ENCODE data around the gene PLCD4. TPM values are rescaled to one million over a fixed set of nuclear protein-coding genes. Genes with fewer than 3 reads are reported as not detected.

The PLCD4 gene
- total RNA-seq, 6 experiments from 2014 or later: 0.31 to 0.95 (median 0.56) TPM

DNA sequence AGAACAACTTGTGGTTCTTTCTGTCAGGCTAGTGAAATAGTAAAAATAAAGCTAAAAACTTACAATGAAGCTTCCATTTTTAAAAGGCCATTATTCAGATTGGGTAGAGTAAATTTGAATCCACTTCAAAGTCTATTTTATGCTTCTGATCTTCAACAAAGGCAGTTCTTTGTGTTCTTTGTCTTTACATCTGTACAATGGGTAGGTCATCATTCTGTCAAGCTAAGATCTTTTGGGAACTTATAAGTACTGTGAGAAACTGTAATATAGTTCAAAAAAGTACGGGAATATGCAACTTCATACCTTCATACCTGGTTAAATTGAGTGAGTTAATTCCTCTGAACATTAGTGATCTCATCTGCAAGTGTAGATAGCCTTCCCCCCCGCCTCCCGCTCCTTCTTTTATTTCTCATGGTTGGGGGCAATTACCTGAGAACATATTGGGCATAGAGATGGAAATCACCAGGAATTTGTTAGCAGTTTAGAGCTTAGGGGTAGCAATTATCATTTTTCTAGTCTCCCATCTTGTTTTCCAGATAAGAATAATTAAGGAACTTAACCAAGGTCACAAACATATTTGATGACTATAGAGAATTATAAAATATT, 29.3 kb upstream of the PLCD4 start:
- Histone ChIP-seq H3K27ac (no peak overlapping the region), H3K9me3 (no peaks in the 10 kb centered on the region), H3K4me3 (no peak overlapping the region), H3K36me3 (peaks cover 0 to 47% (median 6%) of the 10 kb centered on the region in 4 donors), H3K27me3 (no peaks in the 10 kb centered on the region), H3K4me1 (peaks cover 0 to 6% (median 0%) of the 10 kb centered on the region in 4 donors)
- intact Hi-C loops (cut with DNase I): no loop called here
- TF ChIP-seq CTCF (IDR thresholded peaks at IDR 0.05) (no peak), POLR2A (IDR thresholded peaks at IDR 0.05) (no peak)
- WGBS (ENCODE audit: insufficient coverage, low coverage, low lambda C conversion rate, missing lambda C conversion rate): 100% methylated on average over 3 of the region's 3 CpGs
- no peak for DNase-seq
- ATAC-seq: no peak

DNA sequence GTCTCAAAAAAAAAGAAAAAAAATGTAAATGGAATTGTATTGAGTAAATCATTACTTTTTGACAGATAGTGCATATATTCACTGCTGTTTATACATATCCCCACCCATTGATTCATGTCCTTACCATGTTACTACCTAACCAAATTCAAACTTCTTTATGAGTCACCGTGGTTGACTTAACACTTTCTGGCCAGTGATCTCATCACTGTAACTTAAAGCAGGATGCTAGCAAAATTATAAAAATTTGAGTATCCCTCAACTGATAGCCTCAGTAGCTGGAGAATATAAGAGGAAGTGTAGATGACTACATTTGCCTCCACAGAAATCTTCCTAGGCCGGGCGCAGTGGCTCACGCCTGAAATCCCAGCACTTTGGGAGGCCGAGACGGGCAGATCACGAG, 25.6 kb upstream of the PLCD4 start:
- no peak overlapping the region for H3K4me3 ChIP-seq
- peaks cover 0 to 56% (median 16%) of the 10 kb centered on the region in 4 donors for H3K36me3 ChIP-seq
- 88% methylated on average over 6 of the region's 7 CpGs for WGBS (ENCODE audit: insufficient coverage, low coverage, low lambda C conversion rate, missing lambda C conversion rate)
- intact Hi-C loops (cut with DNase I): no loop called here
- TF ChIP-seq POLR2A (IDR thresholded peaks at IDR 0.05) (no peak), CTCF (IDR thresholded peaks at IDR 0.05) (no peak)
- peaks cover 0 to 6% (median 0%) of the 10 kb centered on the region in 4 donors for H3K4me1 ChIP-seq
- H3K27ac ChIP-seq: no peak overlapping the region
- H3K9me3 ChIP-seq: no peaks in the 10 kb centered on the region
- DNase-seq (no peak), ATAC-seq (no peak)
- no peaks in the 10 kb centered on the region for H3K27me3 ChIP-seq

- intact Hi-C loops (cut with DNase I): no loop called here
- no peak for DNase-seq
- no peaks in the 10 kb centered on the region for H3K4me1 ChIP-seq
- H3K4me3 ChIP-seq: no peak overlapping the region
- no peaks in the 10 kb centered on the region for H3K27me3 ChIP-seq
- TF ChIP-seq POLR2A (IDR thresholded peaks at IDR 0.05) (no peak), CTCF (IDR thresholded peaks at IDR 0.05) (no peak)
- no peak for ATAC-seq
- 84% methylated on average over 6 of the region's 6 CpGs for WGBS (ENCODE audit: insufficient coverage, low coverage, low lambda C conversion rate, missing lambda C conversion rate)
- H3K9me3 ChIP-seq: no peaks in the 10 kb centered on the region
- H3K36me3 ChIP-seq: peaks cover 0 to 74% (median 21%) of the 10 kb centered on the region in 4 donors
- H3K27ac ChIP-seq: no peak overlapping the region
These were observed 23.5 kb upstream of the PLCD4 start for GRCh38 chr2:218583983-218584850.

DNA sequence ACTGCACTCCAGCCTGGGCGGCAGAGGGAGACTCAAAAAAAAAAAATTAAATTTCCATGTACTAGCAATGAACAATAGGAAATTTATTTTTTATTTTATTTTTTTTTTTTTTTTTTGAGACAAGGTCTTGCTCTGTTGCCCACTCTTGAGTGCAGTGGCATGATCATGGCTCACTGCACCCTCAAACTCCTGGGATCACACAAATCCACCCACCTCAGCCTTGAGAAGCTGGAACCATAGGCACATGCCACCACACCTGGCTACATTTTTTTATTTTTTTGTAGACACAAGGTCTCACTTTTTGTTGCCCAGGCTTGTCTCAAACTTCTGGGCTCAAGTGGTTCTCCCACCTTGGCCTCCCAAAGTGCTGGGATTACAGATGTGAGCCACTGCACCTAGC, 22.2 kb upstream of the PLCD4 start:
- TF ChIP-seq CTCF (IDR thresholded peaks at IDR 0.05): no peak
- no peak for TF ChIP-seq POLR2A (IDR thresholded peaks at IDR 0.05)
- peaks cover 0 to 82% (median 26%) of the 10 kb centered on the region in 4 donors for H3K36me3 ChIP-seq
- H3K9me3 ChIP-seq: no peaks in the 10 kb centered on the region
- no peak overlapping the region for H3K4me3 ChIP-seq
- no peaks in the 10 kb centered on the region for H3K4me1 ChIP-seq
- DNase-seq (no peak), ATAC-seq (no peak)
- no peak overlapping the region for H3K27ac ChIP-seq
- intact Hi-C loops (cut with DNase I): no loop called here
- H3K27me3 ChIP-seq: no peaks in the 10 kb centered on the region
- 92% methylated on average over 1 of the region's 1 CpG for whole genome bisulfite sequencing (ENCODE audit: insufficient coverage, low coverage, low lambda C conversion rate, missing lambda C conversion rate)

Data from right lobe of liver (tissue), 6 donors.